ENCODE measurements around the gene FARP1.

Gene FARP1

DNA sequence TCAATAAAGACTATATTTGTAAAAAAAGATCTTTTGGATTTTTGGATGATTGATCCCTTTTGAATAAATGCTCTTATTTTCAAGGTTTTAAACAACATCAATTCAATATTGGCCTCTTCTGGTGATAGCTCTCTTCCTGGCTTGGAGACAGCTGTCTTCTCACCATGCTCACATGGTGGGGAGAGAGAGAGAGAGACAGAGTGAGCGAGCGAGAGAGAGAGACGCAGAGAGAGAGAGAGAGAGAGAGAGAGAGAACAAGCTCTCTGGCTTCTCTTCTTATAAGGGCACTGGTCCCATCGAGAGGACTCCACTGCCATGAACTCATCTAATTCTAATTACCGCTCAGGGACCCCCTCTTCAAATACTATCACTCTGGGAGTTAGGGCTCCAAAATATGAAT, 32.1 kb upstream of the FARP1 start:
- TF ChIP-seq, protein P1, sequence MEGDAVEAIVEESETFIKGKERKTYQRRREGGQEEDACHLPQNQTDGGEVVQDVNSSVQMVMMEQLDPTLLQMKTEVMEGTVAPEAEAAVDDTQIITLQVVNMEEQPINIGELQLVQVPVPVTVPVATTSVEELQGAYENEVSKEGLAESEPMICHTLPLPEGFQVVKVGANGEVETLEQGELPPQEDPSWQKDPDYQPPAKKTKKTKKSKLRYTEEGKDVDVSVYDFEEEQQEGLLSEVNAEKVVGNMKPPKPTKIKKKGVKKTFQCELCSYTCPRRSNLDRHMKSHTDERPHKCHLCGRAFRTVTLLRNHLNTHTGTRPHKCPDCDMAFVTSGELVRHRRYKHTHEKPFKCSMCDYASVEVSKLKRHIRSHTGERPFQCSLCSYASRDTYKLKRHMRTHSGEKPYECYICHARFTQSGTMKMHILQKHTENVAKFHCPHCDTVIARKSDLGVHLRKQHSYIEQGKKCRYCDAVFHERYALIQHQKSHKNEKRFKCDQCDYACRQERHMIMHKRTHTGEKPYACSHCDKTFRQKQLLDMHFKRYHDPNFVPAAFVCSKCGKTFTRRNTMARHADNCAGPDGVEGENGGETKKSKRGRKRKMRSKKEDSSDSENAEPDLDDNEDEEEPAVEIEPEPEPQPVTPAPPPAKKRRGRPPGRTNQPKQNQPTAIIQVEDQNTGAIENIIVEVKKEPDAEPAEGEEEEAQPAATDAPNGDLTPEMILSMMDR (IDR thresholded peaks at IDR 0.05; ENCODE audit: borderline replicate concordance, insufficient read depth, low read depth, low read length), result no peak
- no peak overlapping the region for H3K4me3 ChIP-seq (ENCODE audit: low read depth, low read length)

DNA sequence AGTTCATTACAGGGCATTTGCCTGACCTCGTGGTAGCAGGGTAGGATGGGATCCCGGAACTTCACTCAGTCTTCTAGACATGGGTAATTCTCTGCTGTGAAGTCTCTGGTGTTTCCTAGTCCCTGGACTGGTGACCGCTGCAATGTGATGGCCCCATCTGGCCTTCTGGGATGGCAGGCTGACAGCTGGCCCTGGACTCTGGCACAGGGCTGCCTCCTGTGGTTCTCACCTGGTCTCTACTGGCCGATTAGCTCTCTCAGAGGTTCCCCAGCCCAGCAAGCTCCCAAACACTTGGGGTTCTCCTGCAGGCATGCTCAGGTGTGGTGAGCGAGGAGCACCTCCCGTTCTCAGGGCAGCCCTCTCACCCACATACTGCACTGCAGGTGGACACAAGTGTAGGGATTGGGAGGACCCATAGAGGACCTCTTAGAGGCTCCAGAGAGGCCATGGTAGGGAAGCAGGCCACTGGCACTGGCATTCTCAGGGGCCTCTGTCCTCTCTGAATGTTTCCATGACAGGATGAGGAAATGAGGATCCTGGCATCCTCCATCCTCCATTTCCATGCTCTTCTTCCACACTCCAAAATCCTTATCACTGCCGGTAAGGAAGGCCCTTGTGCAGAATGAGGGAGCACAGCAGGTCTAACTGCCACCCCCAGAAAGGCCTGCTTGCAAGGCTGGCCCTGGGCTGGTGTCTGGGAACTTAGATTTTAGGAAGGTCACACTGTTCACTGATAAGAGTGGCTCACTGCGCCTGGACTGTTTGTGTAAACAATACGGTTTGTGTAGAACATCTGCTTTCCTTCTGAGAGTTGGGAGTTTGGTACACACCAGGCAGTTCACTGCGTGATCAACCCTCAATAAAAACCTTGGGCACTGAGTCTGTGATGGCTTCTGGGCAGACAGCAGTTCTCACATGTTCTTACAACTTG, 31.5 kb upstream of the FARP1 start:
- H3K4me3 ChIP-seq (ENCODE audit: low read depth, low read length), result no peak overlapping the region
- TF ChIP-seq, protein P1 (IDR thresholded peaks at IDR 0.05; ENCODE audit: borderline replicate concordance, insufficient read depth, low read depth, low read length), result no peak

DNA sequence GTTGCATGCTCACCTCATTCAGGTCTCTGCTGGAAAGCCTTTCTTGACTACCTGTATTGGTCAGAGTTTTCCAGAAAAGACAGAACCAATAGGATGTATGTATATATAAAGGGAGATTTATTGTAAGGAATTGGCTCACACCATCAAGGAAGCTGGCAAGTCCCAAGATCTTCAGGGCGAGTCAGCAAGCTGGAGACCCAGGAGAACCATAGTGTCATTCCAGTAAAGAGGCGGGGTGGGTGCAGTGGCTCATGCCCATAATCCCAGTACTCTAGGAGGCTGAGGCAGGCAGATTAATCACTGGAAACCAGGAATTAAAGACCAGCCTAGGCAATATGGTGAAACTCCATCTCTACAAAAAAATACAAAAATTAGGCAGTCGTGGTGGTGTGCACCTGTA, 30.4 kb upstream of the FARP1 start:
- no peak overlapping the region for H3K4me3 ChIP-seq (ENCODE audit: low read depth, low read length)
- TF ChIP-seq, protein P1 (IDR thresholded peaks at IDR 0.05; ENCODE audit: borderline replicate concordance, insufficient read depth, low read depth, low read length), result no peak

DNA sequence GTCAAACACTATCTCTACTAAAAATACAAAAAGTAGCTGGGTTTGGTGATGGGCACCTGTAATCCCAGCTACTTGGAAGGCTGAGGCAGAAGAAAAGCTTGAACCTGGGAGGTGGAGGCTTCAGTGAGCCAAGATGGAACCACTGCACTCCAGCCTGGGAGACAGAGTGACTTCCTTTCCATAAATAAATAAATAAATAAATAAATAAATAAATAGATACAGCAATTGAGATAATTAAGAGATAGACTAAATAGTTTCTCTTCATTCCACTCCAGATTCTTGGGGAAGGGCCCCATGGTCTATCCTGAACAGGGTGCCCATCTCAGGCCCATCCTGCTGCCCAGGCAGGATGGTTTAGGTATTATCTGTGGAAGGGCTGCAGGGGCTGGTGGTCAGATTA, 24.0 kb upstream of the FARP1 start:
- H3K4me3 ChIP-seq (ENCODE audit: low read depth, low read length), result no peak overlapping the region
- TF ChIP-seq, protein P1 (IDR thresholded peaks at IDR 0.05; ENCODE audit: borderline replicate concordance, insufficient read depth, low read depth, low read length), result no peak

DNA sequence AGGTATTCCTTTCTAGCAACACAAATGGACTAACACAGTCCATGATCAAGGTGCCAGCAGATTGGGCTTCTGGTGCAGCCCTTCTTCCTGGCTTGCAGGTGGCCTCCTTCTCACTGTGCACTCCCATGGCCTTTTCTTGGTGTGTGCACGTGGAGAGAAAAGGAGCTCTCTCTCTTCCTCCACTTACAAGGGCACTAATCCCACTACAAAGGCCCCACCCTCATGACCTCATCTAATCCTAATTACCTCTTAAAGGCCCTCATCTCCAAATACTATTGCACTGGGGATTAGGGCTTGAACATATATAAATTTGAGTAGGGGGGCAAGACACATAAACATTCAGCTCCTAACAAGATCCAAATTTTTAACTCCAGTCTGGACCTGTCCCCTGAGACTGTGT, 19.7 kb upstream of the FARP1 start:
- TF ChIP-seq, protein P1 (IDR thresholded peaks at IDR 0.05; ENCODE audit: borderline replicate concordance, insufficient read depth, low read depth, low read length), result no peak
- H3K4me3 ChIP-seq (ENCODE audit: low read depth, low read length), result no peak overlapping the region

DNA sequence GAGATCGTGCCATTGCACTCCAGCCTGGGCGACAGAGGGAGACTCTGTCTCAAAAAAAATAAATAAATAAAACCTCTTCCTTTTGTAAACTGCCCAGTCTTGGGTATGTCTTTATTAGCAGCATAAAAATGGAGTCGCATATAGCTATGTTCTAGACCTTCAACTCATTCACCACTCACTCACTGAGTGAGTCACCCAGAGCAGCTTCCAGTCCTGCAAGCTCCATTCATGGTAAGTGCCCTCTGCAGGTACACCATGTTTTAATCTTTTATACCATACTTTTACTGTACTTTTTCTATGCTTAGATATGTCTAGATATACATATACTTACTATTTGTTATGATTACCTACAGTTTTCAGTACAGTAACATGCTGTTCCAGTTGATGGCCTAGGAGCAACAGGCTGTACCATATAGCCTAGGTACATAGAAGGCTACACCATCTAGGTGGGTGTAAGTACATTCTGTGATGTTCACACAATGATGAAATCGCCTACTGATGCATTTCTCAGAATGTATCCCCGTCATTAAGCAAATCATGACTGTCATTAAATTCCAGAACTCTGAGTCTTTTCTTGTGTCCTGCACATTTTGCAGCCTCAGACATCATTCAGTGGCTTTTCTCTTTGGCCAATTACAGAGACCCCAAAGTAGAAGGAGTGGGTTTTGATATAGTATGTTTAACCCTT, 13.7 kb upstream of the FARP1 start:
- H3K4me3 ChIP-seq (ENCODE audit: low read depth, low read length), result no peak overlapping the region
- TF ChIP-seq, protein P1 (IDR thresholded peaks at IDR 0.05; ENCODE audit: borderline replicate concordance, insufficient read depth, low read depth, low read length), result no peak

Data from GM12875 (cell line).